SK-N-SH (cell line): Measurements from ENCODE around the gene SRP54. TPM values are rescaled to one million over a fixed set of nuclear protein-coding genes. Genes with fewer than 3 reads are reported as not detected.

Source experiments
- CTCF ChIA-PET: fragments of 300-600, 350-600 bp; formaldehyde crosslinking; extraction: SDS; loops from one replicate; lab custom pipeline; 2021; lab: Yijun Ruan, JAX
- POLR2A ChIA-PET: fragments of 350-600 bp; sonication (Branson Sonifier 250); formaldehyde crosslinking; extraction: SDS; loops from one replicate; lab custom pipeline; 2020; ENCODE audit warnings: antibody characterized with exemption, inconsistent platforms; lab: Yijun Ruan, JAX
- DNase-seq: peaks from one replicate; pipeline ENCODE4 v3.0.0; 2012
- H2AFZ ChIP-seq: fragments of 200-600 bp; sonication (generic); 2 replicates; pipeline ENCODE4 v1.8.1; 2016; ENCODE audit warnings: antibody characterized with exemption, mild to moderate bottlenecking, low read depth
- H3F3A ChIP-seq: fragments of 200-600 bp; sonication (generic); replicated peaks from 2 replicates; pipeline ENCODE3; 2016; ENCODE audit warnings: antibody characterized with exemption, mild to moderate bottlenecking; ENCODE audit not compliant: insufficient read depth
- H3K27ac ChIP-seq, 2 experiments: fragments of 200-500 bp in 1 of 2; fragments of 200-600 bp in 1 of 2; sonication (Bioruptor generic) in 1 of 2; sonication (generic), shearing (Covaris generic) in 1 of 2; 2 replicates each; pipeline versions ENCODE4 v1.5.1 to v1.6.1; 2014 to 2016; ENCODE audit warnings: low read depth in 2 of 2, inconsistent platforms in 1 of 2, low read length in 1 of 2, mild to moderate bottlenecking in 1 of 2, mixed read lengths in 1 of 2
- H3K27me3 ChIP-seq: fragments of 200-600 bp; sonication (generic), shearing (Covaris generic); 2 replicates; pipeline ENCODE4 v1.6.1; 2016; ENCODE audit warnings: mixed run types; ENCODE audit not compliant: insufficient read depth
- H3K36me3 ChIP-seq, 2 experiments: fragments of 200-500 bp in 1 of 2; fragments of 200-600 bp in 1 of 2; sonication (Bioruptor generic) in 1 of 2; sonication (generic) in 1 of 2; replicated peaks in 1 of 2; 2 replicates each; pipeline versions ENCODE3 to v1.5.1; 2014 to 2016; ENCODE audit warnings: low read length in 1 of 2, mild to moderate bottlenecking in 1 of 2; ENCODE audit not compliant: insufficient read depth in 2 of 2, control insufficient read depth in 1 of 2
- H3K4me1 ChIP-seq, 2 experiments: fragments of 200-500 bp in 1 of 2; fragments of 200-600 bp in 1 of 2; sonication (Bioruptor generic) in 1 of 2; sonication (generic), shearing (Covaris generic) in 1 of 2; 2 replicates each; pipeline versions ENCODE4 v1.5.1 to v1.6.1; 2014 to 2016; ENCODE audit warnings: low read depth in 1 of 2, low read length in 1 of 2, mixed run types in 1 of 2; ENCODE audit not compliant: insufficient read depth in 2 of 2, control insufficient read depth in 1 of 2
- H3K4me2 ChIP-seq: fragments of 200-600 bp; sonication (generic), shearing (Covaris generic); 2 replicates; pipeline ENCODE4 v1.6.1; 2017; ENCODE audit warnings: mixed run types
- H3K4me3 ChIP-seq, 2 experiments: fragments of 200-500 bp in 1 of 2; fragments of 200-600 bp in 1 of 2; sonication (Bioruptor generic) in 1 of 2; sonication (generic), shearing (Covaris generic) in 1 of 2; 2 replicates each; pipeline versions ENCODE4 v1.5.1 to v1.8.1; 2014 to 2016; ENCODE audit warnings: low read depth in 2 of 2, inconsistent platforms in 1 of 2, low read length in 1 of 2, mild to moderate bottlenecking in 1 of 2, mixed read lengths in 1 of 2, moderate library complexity in 1 of 2
- H3K79me2 ChIP-seq: fragments of 200-600 bp; sonication (generic); 2 replicates; pipeline ENCODE4 v1.8.1; 2017; ENCODE audit warnings: mild to moderate bottlenecking; ENCODE audit not compliant: insufficient read depth
- H3K9ac ChIP-seq: fragments of 200-600 bp; sonication (generic); 2 replicates; pipeline ENCODE4 v1.6.1; 2017; ENCODE audit warnings: mixed run types
- H3K9me2 ChIP-seq: fragments of 200-600 bp; sonication (generic); 2 replicates; pipeline ENCODE4 v1.6.1; 2017; ENCODE audit warnings: mixed run types
- H3K9me3 ChIP-seq: fragments of 200-600 bp; sonication (generic); 2 replicates; pipeline ENCODE4 v1.6.1; 2017; ENCODE audit warnings: mixed run types, mild to moderate bottlenecking, moderate library complexity
- H4K20me1 ChIP-seq: fragments of 200-600 bp; sonication (generic); 2 replicates; pipeline ENCODE4 v1.6.1; 2017; ENCODE audit warnings: mild to moderate bottlenecking, mixed run types; ENCODE audit not compliant: insufficient read depth
- EZH2phosphoT487 ChIP-seq: fragments of 200-600 bp; sonication (generic); IDR thresholded peaks from 2 replicates; pipeline ENCODE4 v1.6.1; 2017; ENCODE audit warnings: low read depth, mixed run types, mild to moderate bottlenecking, antibody characterized with exemption, moderate library complexity, borderline replicate concordance
- FOXM1 ChIP-seq: IDR thresholded peaks from 2 replicates; pipeline ENCODE4 v1.4.0; 2012; ENCODE audit warnings: low read depth, mild to moderate bottlenecking
- GABPA ChIP-seq: IDR thresholded peaks from 2 replicates; pipeline ENCODE4 v1.4.0; 2012; ENCODE audit warnings: low read depth, mild to moderate bottlenecking
- IRF3 ChIP-seq: fragments of 150-350 bp; IDR thresholded peaks from 2 replicates; pipeline ENCODE4 v1.6.1; 2016; ENCODE audit warnings: mild to moderate bottlenecking, low read depth, low read length
- JUND ChIP-seq: IDR thresholded peaks from 2 replicates; pipeline ENCODE4 v1.4.0; 2012
- MAX ChIP-seq: IDR thresholded peaks from 2 replicates; pipeline ENCODE4 v1.4.0; 2012; ENCODE audit warnings: low read depth
- REST ChIP-seq: IDR thresholded peaks from 2 replicates; pipeline ENCODE4 v1.6.1; 2012; ENCODE audit warnings: mild to moderate bottlenecking, low read depth, low read length, moderate library complexity
- RXRA ChIP-seq: IDR thresholded peaks from 2 replicates; pipeline ENCODE4 v1.4.0; 2012; ENCODE audit warnings: low read depth, mild to moderate bottlenecking, borderline replicate concordance
- TCF12 ChIP-seq: IDR thresholded peaks from 2 replicates; pipeline ENCODE4 v1.4.0; 2012
- ZBTB33 ChIP-seq: IDR thresholded peaks from 2 replicates; pipeline ENCODE4 v1.4.0; 2012; ENCODE audit warnings: low read depth, borderline replicate concordance
- WGBS: methylation state at CpG from one replicate; pipeline ENCODE4 v1.1.6; 2017; ENCODE audit warnings: low lambda C conversion rate; 5-methylcytosine and 5-hydroxymethylcytosine counted together
- polyA plus RNA-seq, 3 experiments: library from polyadenylated mRNA; depleted of rRNA; stranded (reverse); fragments of >200 nt; gene quantifications; 2 replicates each; pipeline ENCODE4 v1.2.3, GENCODE V29; 2012

The SRP54 gene
- polyA plus RNA-seq, 1 of the 3 experiments (the other 2 are of a cell fraction): 39.5 TPM

- H3K9ac ChIP-seq: no peak overlapping the region
- 86% methylated on average over 2 of the region's 2 CpGs for WGBS
- H3K36me3 ChIP-seq: peaks cover 0 to 8% of the 10 kb centered on the region in 2 experiments
- H3F3A ChIP-seq: no peaks in the 10 kb centered on the region
- DNase-seq: no peak
- no peak for TF ChIP-seq TCF12
- TF ChIP-seq RXRA: no peak
- TF ChIP-seq REST: no peak
- TF ChIP-seq IRF3: no peak
- TF ChIP-seq JUND: no peak
- TF ChIP-seq ZBTB33: no peak
- no peak overlapping the region for H2AFZ ChIP-seq
- H3K79me2 ChIP-seq: no peaks in the 10 kb centered on the region
- H4K20me1 ChIP-seq: no peaks in the 10 kb centered on the region
- ChIA-PET CTCF (no interaction called here), POLR2A (no interaction called here)
- H3K4me3 ChIP-seq: no peak overlapping the region
- H3K27me3 ChIP-seq: no peaks in the 10 kb centered on the region
- no peaks in the 10 kb centered on the region for H3K9me3 ChIP-seq
- H3K27ac ChIP-seq: no peak overlapping the region
- H3K4me2 ChIP-seq: no peak overlapping the region
- no peaks in the 10 kb centered on the region for H3K9me2 ChIP-seq
- H3K4me1 ChIP-seq: no peaks in the 10 kb centered on the region
These were observed 17.6 kb upstream of the SRP54 start for GRCh38 chr14:34964977-34965764.

GRCh38 chr14:34965912-34966311 is 16.9 kb upstream of the SRP54 start:
- Histone ChIP-seq H3K27me3 (no peaks in the 10 kb centered on the region), H3F3A (no peaks in the 10 kb centered on the region), H3K4me2 (no peak overlapping the region), H4K20me1 (no peaks in the 10 kb centered on the region)
- WGBS: 97% methylated on average over 4 of the region's 4 CpGs
- CTCF ChIA-PET: no interaction called here
- DNase-seq: no peak
- TF ChIP-seq MAX: no peak
- no peak for TF ChIP-seq GABPA
- TF ChIP-seq FOXM1: no peak
- TF ChIP-seq EZH2phosphoT487: no peak
- TF ChIP-seq, all 33 proteins: peak for 0
- Histone ChIP-seq H3K4me3 (no peak overlapping the region), H3K36me3 (peaks cover 0 to 8% of the 10 kb centered on the region in 2 experiments), H3K79me2 (peaks cover 6% of the 10 kb centered on the region; the same call in 1 of the 2 replicates), H2AFZ (no peak overlapping the region), H3K27ac (no peak overlapping the region), H3K9me3 (no peaks in the 10 kb centered on the region), H3K4me1 (no peaks in the 10 kb centered on the region), H3K9ac (no peak overlapping the region), H3K9me2 (no peaks in the 10 kb centered on the region)
- POLR2A ChIA-PET: no interaction called here
